ENCODE results near the gene TAF3. TPM values are rescaled to one million over a fixed set of nuclear protein-coding genes. Genes with fewer than 3 reads are reported as not detected.
A peak's percentile ranks its signal among the peaks of the same experiment; 100 is the strongest.

Gene TAF3
- total and polyA plus RNA-seq, 8 donors, result 7.0 to 10.4 (median 9.2) TPM

GRCh38 chr10:7866176-7866575 lies 47.9 kb downstream of the TAF3 start:
- no peaks in the 10 kb centered on the region for H3K36me3 ChIP-seq
- intact Hi-C loops (cut with DNase I), result no loop called here

GRCh38 chr10:7872041-7872442 lies 53.7 kb downstream of the TAF3 start:
- TF ChIP-seq CTCF (IDR thresholded peaks at IDR 0.05), result peak; percentile 62 to 63
- no peak overlapping the region for H3K4me3 ChIP-seq
- ATAC-seq (peak; percentile 76), DNase-seq (peak in 2 of 4 donors; percentile 14 to 28)
- intact Hi-C loops (cut with DNase I), result loop anchor here in 1 of 2 donors (10.0 kb wide), 1 partner anchor 1433 kb away; no protein-coding TSS in a partner anchor
- H3K36me3 ChIP-seq, result no peaks in the 10 kb centered on the region
- H3K27ac ChIP-seq, result no peak overlapping the region
- H3K9me3 ChIP-seq, result no peaks in the 10 kb centered on the region
- no peaks in the 10 kb centered on the region for H3K27me3 ChIP-seq
- H3K4me1 ChIP-seq, result no peaks in the 10 kb centered on the region

More at GRCh38 chr10:7866176-7866575, 47.9 kb downstream of the TAF3 start:
- ATAC-seq (no peak), DNase-seq (no peak)
- no peak overlapping the region for H3K4me3 ChIP-seq
- no peaks in the 10 kb centered on the region for H3K27me3 ChIP-seq
- peaks cover 0 to 17% of the 10 kb centered on the region in 2 donors for H3K9me3 ChIP-seq
- H3K4me1 ChIP-seq, result no peaks in the 10 kb centered on the region
- H3K27ac ChIP-seq, result no peak overlapping the region
- TF ChIP-seq CTCF (IDR thresholded peaks at IDR 0.05), result no peak

- intact Hi-C loops (cut with DNase I), result loop anchor here in 1 of 2 donors (10.0 kb wide), 1 partner anchor 1430 kb away; no protein-coding TSS in a partner anchor
- ATAC-seq, result no peak
- Histone ChIP-seq H3K9me3 (no peaks in the 10 kb centered on the region), H3K4me1 (no peaks in the 10 kb centered on the region), H3K4me3 (no peak overlapping the region), H3K36me3 (no peaks in the 10 kb centered on the region), H3K27me3 (no peaks in the 10 kb centered on the region), H3K27ac (no peak overlapping the region)
- no peak for DNase-seq
- TF ChIP-seq CTCF (IDR thresholded peaks at IDR 0.05), result no peak
These were observed 56.6 kb downstream of the TAF3 start for GRCh38 chr10:7874864-7875263.

GRCh38 chr10:7876541-7877127 lies 58.3 kb downstream of the TAF3 start:
- no peaks in the 10 kb centered on the region for H3K4me1 ChIP-seq
- no peak for TF ChIP-seq CTCF (IDR thresholded peaks at IDR 0.05)
- DNase-seq (no peak), ATAC-seq (no peak)
- intact Hi-C loops (cut with DNase I), result loop anchor here in 1 of 2 donors (10.0 kb wide), 1 partner anchor 1428 kb away; no protein-coding TSS in a partner anchor
- H3K4me3 ChIP-seq, result no peak overlapping the region
- no peaks in the 10 kb centered on the region for H3K36me3 ChIP-seq
- H3K27ac ChIP-seq, result no peak overlapping the region
- H3K9me3 ChIP-seq, result no peaks in the 10 kb centered on the region
- no peaks in the 10 kb centered on the region for H3K27me3 ChIP-seq

GRCh38 chr10:7881119-7881518 lies 62.8 kb downstream of the TAF3 start:
- no peaks in the 10 kb centered on the region for H3K4me1 ChIP-seq
- ATAC-seq, result no peak
- intact Hi-C loops (cut with DNase I), result no loop called here

More at GRCh38 chr10:7881119-7881518, 62.8 kb downstream of the TAF3 start:
- no peak overlapping the region for H3K4me3 ChIP-seq
- no peaks in the 10 kb centered on the region for H3K9me3 ChIP-seq
- H3K27ac ChIP-seq, result no peak overlapping the region
- no peak for TF ChIP-seq CTCF (IDR thresholded peaks at IDR 0.05)
- H3K36me3 ChIP-seq, result no peaks in the 10 kb centered on the region
- no peak for DNase-seq
- no peaks in the 10 kb centered on the region for H3K27me3 ChIP-seq

Measured in left lung (tissue), 10 donors.